HFF-Myc (cell line): ENCODE data around the gene TFF1.

Source experiments
- DNase-seq: peaks from one replicate; pipeline ENCODE4 v3.0.0-alpha.2; 2011; ENCODE audit warnings: low read depth; ENCODE audit errors: extremely low read depth
- H3K4me3 ChIP-seq: replicated peaks from 2 replicates; pipeline ENCODE4 v1.5.1; 2011; ENCODE audit warnings: low read depth, mild to moderate bottlenecking, control low read depth, low read length
- CTCF ChIP-seq: IDR thresholded peaks from 2 replicates; pipeline ENCODE4 v1.5.1; 2012; ENCODE audit warnings: mild to moderate bottlenecking, low read depth, low read length, control low read depth; ENCODE audit errors: missing control alignments

Gene TFF1

GRCh38 chr21:42337276-42337675 lies 29.1 kb downstream of the TFF1 start:
- TF ChIP-seq CTCF = no peak
- no peak overlapping the region for H3K4me3 ChIP-seq
- DNase-seq = no peak

GRCh38 chr21:42336054-42336453 lies 30.3 kb downstream of the TFF1 start:
- TF ChIP-seq CTCF = no peak
- no peak for DNase-seq
- H3K4me3 ChIP-seq = no peak overlapping the region

GRCh38 chr21:42332557-42333317 lies 33.6 kb downstream of the TFF1 start:
- DNase-seq = no peak
- no peak for TF ChIP-seq CTCF
- no peak overlapping the region for H3K4me3 ChIP-seq

- TF ChIP-seq CTCF = no peak
- DNase-seq = no peak
Measured at GRCh38 chr21:42331660-42332059, 34.7 kb downstream of the TFF1 start.

GRCh38 chr21:42330380-42331371 lies 35.7 kb downstream of the TFF1 start:
- DNase-seq = no peak
- no peak for TF ChIP-seq CTCF
- no peak overlapping the region for H3K4me3 ChIP-seq

More at GRCh38 chr21:42331660-42332059, 34.7 kb downstream of the TFF1 start:
- no peak overlapping the region for H3K4me3 ChIP-seq

- no peak for DNase-seq
- TF ChIP-seq CTCF = no peak
- H3K4me3 ChIP-seq = no peak overlapping the region
Measured at GRCh38 chr21:42324896-42325295, 41.4 kb downstream of the TFF1 start.
